ENCODE measurements around the gene OSBPL9. TPM values are rescaled to one million over a fixed set of nuclear protein-coding genes. Genes with fewer than 3 reads are reported as not detected.

The OSBPL9 gene
- total and polyA plus RNA-seq, 2 experiments from 2014 or later = 82.7 to 102 TPM

DNA sequence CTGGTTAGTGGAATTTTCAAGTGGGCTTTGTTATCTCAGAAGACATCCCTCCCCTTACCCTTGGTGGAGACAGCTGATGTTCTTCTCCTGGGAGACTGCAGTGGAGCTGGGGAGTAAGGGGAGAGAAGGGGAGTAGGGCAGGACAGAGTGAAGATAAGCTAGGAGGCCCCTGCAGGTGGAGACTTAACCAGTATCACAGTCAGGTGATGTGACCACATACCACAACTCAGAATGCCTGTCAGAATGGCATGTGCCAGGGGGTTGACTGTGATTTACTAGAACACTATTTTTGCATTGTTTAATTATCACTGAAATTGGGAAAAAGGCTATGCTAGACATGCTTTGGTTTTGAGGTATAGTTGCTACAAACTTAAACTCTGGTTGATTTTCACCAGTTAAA lies 137.1 kb downstream of the OSBPL9 start:
- Histone ChIP-seq H4K20me1 (replicated peaks; ENCODE audit: insufficient read depth) (0 out of 2 replicates have a peak, but pooled peaks cover 6% of the 10 kb centered on the region), H2AFZ (no peak overlapping the region), H3K9me2 (ENCODE audit: insufficient read depth) (no peaks in the 10 kb centered on the region), H3K4me2 (no peak overlapping the region), H3F3A (replicated peaks; ENCODE audit: low read depth) (no peaks in the 10 kb centered on the region), H3K4me3 (no peak overlapping the region), H3K79me2 (replicated peaks; ENCODE audit: insufficient read depth) (no peaks in the 10 kb centered on the region), H3K4me1 (ENCODE audit: insufficient read depth) (no peaks in the 10 kb centered on the region), H3K36me3 (ENCODE audit: insufficient read depth) (no peaks in the 10 kb centered on the region; the same call in 1 of the 2 replicates), H3K27ac (ENCODE audit: low read depth) (no peak overlapping the region), H3K27me3 (ENCODE audit: insufficient read depth) (no peaks in the 10 kb centered on the region)
- TF ChIP-seq POLR2AphosphoS5 (IDR thresholded peaks at IDR 0.05; ENCODE audit: low read depth) = no peak
- TF ChIP-seq, protein P1, sequence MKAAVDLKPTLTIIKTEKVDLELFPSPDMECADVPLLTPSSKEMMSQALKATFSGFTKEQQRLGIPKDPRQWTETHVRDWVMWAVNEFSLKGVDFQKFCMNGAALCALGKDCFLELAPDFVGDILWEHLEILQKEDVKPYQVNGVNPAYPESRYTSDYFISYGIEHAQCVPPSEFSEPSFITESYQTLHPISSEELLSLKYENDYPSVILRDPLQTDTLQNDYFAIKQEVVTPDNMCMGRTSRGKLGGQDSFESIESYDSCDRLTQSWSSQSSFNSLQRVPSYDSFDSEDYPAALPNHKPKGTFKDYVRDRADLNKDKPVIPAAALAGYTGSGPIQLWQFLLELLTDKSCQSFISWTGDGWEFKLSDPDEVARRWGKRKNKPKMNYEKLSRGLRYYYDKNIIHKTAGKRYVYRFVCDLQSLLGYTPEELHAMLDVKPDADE (IDR thresholded peaks at IDR 0.05) = no peak
- TF ChIP-seq, protein P2, sequence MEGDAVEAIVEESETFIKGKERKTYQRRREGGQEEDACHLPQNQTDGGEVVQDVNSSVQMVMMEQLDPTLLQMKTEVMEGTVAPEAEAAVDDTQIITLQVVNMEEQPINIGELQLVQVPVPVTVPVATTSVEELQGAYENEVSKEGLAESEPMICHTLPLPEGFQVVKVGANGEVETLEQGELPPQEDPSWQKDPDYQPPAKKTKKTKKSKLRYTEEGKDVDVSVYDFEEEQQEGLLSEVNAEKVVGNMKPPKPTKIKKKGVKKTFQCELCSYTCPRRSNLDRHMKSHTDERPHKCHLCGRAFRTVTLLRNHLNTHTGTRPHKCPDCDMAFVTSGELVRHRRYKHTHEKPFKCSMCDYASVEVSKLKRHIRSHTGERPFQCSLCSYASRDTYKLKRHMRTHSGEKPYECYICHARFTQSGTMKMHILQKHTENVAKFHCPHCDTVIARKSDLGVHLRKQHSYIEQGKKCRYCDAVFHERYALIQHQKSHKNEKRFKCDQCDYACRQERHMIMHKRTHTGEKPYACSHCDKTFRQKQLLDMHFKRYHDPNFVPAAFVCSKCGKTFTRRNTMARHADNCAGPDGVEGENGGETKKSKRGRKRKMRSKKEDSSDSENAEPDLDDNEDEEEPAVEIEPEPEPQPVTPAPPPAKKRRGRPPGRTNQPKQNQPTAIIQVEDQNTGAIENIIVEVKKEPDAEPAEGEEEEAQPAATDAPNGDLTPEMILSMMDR (conservative IDR thresholded peaks at IDR 0.05; ENCODE audit: low read depth in 2 of 2) = no peak
- TF ChIP-seq STAT1 (IDR thresholded peaks at IDR 0.05; ENCODE audit: unreplicated experiment) = no peak
- TF ChIP-seq EZH2phosphoT487 (IDR thresholded peaks at IDR 0.05; ENCODE audit: unreplicated experiment) = no peak
- no peak for TF ChIP-seq JUNB (IDR thresholded peaks at IDR 0.05; ENCODE audit: unreplicated experiment)
- no peak for TF ChIP-seq ZNF114 (CRISPR knock-in tag; IDR thresholded peaks at IDR 0.05)
- ATAC-seq = peak; percentile 65
- Mint-ChIP-seq H3K36me3 (ENCODE audit: low read depth) (peaks cover 7% of the 10 kb centered on the region; the same call in 2 of the 3 replicates), H3K27ac (no peak overlapping the region), H3K4me3 (no peak overlapping the region), H3K4me1 (peaks cover 2% of the 10 kb centered on the region; the same call in 2 of the 3 replicates), H3K27me3 (ENCODE audit: insufficient read depth, low read depth, poor library complexity) (no peaks in the 10 kb centered on the region), H3K9me3 (no peaks in the 10 kb centered on the region)
- no peak for DNase-seq (ENCODE audit: low spot score)

DNA sequence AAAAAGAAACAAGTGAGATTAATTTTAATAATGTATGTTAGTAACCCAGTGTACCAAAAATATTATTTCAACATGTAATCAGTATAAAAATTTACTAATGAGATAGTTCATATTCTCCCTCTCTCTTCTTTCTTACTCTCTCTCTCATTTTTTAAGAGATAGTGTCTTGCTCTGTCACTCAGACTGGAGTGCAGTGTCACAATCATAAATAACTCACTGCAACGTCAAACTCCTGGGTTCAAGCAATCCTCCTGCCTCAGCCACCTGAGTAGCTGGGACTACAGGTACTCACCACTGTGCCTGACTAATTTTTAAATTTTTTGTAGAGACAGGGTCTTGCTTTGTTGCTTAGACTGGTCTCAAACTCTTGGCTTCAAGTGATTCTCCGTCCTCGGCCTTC lies 137.8 kb downstream of the OSBPL9 start:
- Mint-ChIP-seq H3K36me3 (ENCODE audit: low read depth) (peaks cover 7% of the 10 kb centered on the region; the same call in 2 of the 3 replicates), H3K9me3 (no peaks in the 10 kb centered on the region), H3K4me1 (peaks cover 2% of the 10 kb centered on the region; the same call in 2 of the 3 replicates), H3K4me3 (no peak overlapping the region), H3K27ac (no peak overlapping the region), H3K27me3 (ENCODE audit: insufficient read depth, low read depth, poor library complexity) (no peaks in the 10 kb centered on the region)
- Histone ChIP-seq H3K4me1 (ENCODE audit: insufficient read depth) (no peaks in the 10 kb centered on the region), H3K27me3 (ENCODE audit: insufficient read depth) (no peaks in the 10 kb centered on the region), H3K36me3 (ENCODE audit: insufficient read depth) (no peaks in the 10 kb centered on the region; the same call in 1 of the 2 replicates), H3K4me2 (no peak overlapping the region), H3K27ac (ENCODE audit: low read depth) (no peak overlapping the region), H4K20me1 (replicated peaks; ENCODE audit: insufficient read depth) (0 out of 2 replicates have a peak, but pooled peaks cover 6% of the 10 kb centered on the region), H2AFZ (no peak overlapping the region), H3K9me2 (ENCODE audit: insufficient read depth) (no peaks in the 10 kb centered on the region), H3K79me2 (replicated peaks; ENCODE audit: insufficient read depth) (no peaks in the 10 kb centered on the region), H3K4me3 (no peak overlapping the region), H3F3A (replicated peaks; ENCODE audit: low read depth) (no peaks in the 10 kb centered on the region)
- no peak for ATAC-seq
- DNase-seq (ENCODE audit: low spot score) = no peak
- no peak for TF ChIP-seq EZH2 (IDR thresholded peaks at IDR 0.05; ENCODE audit: low read depth, unreplicated experiment)
- no peak for TF ChIP-seq JUNB (IDR thresholded peaks at IDR 0.05; ENCODE audit: unreplicated experiment)
- TF ChIP-seq, protein P1 (IDR thresholded peaks at IDR 0.05) = no peak
- TF ChIP-seq, protein P3, sequence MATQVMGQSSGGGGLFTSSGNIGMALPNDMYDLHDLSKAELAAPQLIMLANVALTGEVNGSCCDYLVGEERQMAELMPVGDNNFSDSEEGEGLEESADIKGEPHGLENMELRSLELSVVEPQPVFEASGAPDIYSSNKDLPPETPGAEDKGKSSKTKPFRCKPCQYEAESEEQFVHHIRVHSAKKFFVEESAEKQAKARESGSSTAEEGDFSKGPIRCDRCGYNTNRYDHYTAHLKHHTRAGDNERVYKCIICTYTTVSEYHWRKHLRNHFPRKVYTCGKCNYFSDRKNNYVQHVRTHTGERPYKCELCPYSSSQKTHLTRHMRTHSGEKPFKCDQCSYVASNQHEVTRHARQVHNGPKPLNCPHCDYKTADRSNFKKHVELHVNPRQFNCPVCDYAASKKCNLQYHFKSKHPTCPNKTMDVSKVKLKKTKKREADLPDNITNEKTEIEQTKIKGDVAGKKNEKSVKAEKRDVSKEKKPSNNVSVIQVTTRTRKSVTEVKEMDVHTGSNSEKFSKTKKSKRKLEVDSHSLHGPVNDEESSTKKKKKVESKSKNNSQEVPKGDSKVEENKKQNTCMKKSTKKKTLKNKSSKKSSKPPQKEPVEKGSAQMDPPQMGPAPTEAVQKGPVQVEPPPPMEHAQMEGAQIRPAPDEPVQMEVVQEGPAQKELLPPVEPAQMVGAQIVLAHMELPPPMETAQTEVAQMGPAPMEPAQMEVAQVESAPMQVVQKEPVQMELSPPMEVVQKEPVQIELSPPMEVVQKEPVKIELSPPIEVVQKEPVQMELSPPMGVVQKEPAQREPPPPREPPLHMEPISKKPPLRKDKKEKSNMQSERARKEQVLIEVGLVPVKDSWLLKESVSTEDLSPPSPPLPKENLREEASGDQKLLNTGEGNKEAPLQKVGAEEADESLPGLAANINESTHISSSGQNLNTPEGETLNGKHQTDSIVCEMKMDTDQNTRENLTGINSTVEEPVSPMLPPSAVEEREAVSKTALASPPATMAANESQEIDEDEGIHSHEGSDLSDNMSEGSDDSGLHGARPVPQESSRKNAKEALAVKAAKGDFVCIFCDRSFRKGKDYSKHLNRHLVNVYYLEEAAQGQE (IDR thresholded peaks at IDR 0.05; ENCODE audit: unreplicated experiment) = no peak
